Measurements from ENCODE around the gene MAML2. TPM values are rescaled to one million over a fixed set of nuclear protein-coding genes. Genes with fewer than 3 reads are reported as not detected.

The MAML2 gene
- total and polyA plus RNA-seq, 2 of the 8 experiments (the other 6 are each of a cell fraction or from before 2014, with no cell fraction given), result 3.8 to 6.6 TPM

DNA sequence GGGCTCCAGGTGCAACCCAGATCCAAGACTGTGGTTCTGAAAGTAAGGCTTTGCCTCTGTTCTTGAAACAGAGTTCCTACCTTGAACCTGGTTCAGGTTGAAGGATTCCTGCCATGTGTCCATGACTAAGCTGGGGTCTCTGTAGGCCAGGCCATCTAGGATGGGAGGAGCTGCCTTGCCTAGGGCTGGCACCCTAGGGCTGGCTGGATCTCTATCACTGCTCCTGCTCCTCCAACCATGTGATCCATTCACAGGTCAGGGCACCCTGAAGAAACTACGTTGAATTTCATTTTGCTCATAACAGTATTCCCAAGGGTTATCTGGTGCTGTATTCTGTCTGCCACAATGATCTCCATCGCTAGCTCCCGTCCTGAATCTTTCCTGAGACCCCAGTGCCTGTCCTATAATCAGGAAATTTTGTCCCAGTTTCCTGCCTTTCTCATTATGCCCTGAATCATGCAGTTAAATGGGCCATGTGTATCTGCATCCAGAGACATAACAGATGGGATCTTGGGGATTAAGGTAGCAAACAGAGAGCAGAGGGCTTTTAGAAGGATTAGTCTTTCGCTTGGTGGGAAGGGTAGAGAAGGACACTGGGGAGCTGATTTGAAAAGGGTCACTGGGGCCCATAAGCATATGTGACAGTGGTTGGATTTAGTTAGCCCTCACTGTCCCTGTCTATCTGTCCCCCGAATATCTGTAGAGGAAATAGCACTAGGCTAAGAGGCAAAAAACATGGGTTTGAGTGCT is 320.9 kb downstream of the MAML2 start (continued):
- TF ChIP-seq RXRA (IDR thresholded peaks at IDR 0.05; ENCODE audit: insufficient read depth, low read depth, low read length) (no peak), KDM5A (IDR thresholded peaks at IDR 0.05; ENCODE audit: low read length) (no peak), HDAC2 (IDR thresholded peaks at IDR 0.05; ENCODE audit: borderline replicate concordance in 1 of 2, low read depth in 2 of 2, low read length in 2 of 2) (no peak), BRCA1 (IDR thresholded peaks at IDR 0.05; ENCODE audit: low read depth, low read length) (no peak), EGR1 (IDR thresholded peaks at IDR 0.05; ENCODE audit: borderline replicate concordance, low read depth, low read length) (no peak), SUZ12 (IDR thresholded peaks at IDR 0.05; ENCODE audit: low read length) (no peak), CTBP2 (IDR thresholded peaks at IDR 0.05; ENCODE audit: borderline replicate concordance, insufficient read depth, insufficient read length, low read length) (no peak)
- TF ChIP-seq, protein P1, sequence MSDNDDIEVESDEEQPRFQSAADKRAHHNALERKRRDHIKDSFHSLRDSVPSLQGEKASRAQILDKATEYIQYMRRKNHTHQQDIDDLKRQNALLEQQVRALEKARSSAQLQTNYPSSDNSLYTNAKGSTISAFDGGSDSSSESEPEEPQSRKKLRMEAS (IDR thresholded peaks at IDR 0.05), result no peak
- TF ChIP-seq, protein P2, sequence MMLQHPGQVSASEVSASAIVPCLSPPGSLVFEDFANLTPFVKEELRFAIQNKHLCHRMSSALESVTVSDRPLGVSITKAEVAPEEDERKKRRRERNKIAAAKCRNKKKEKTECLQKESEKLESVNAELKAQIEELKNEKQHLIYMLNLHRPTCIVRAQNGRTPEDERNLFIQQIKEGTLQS (IDR thresholded peaks at IDR 0.05; ENCODE audit: insufficient read depth, low read depth, low read length), result no peak
